ACC112 (cell line): ENCODE measurements around the gene CKAP4.

Source experiments
- H2AFZ ChIP-seq: fragments of 200-600 bp; sonication (generic); one replicate; pipeline ENCODE4 v1.6.0; 2017; ENCODE audit warnings: antibody characterized with exemption, low read length; ENCODE audit not compliant: unreplicated experiment
- H3K27ac ChIP-seq: fragments of 200-600 bp; sonication (generic); 2 replicates; pipeline ENCODE4 v1.5.1; 2014; ENCODE audit warnings: low read depth, mild to moderate bottlenecking, antibody characterized with exemption, low read length, moderate library complexity
- H3K27me3 ChIP-seq: fragments of 200-600 bp; sonication (generic); 2 replicates; pipeline ENCODE4 v1.6.1; 2014; ENCODE audit warnings: mild to moderate bottlenecking, antibody characterized with exemption, low read length, moderate library complexity, mixed read lengths; ENCODE audit not compliant: insufficient read depth
- H3K36me3 ChIP-seq: fragments of 200-600 bp; sonication (generic); 2 replicates; pipeline ENCODE4 v1.6.1; 2016; ENCODE audit warnings: mild to moderate bottlenecking, antibody characterized with exemption, low read length, moderate library complexity, mixed read lengths; ENCODE audit not compliant: insufficient read depth
- H3K4me1 ChIP-seq: fragments of 200-600 bp; sonication (generic); one replicate; pipeline ENCODE4 v1.6.1; 2016; ENCODE audit warnings: low read length, mixed read lengths; ENCODE audit not compliant: insufficient read depth, unreplicated experiment, control insufficient read depth
- H3K4me3 ChIP-seq: fragments of 200-600 bp; sonication (generic); 2 replicates; pipeline ENCODE4 v1.5.1; 2014; ENCODE audit warnings: mild to moderate bottlenecking, low read depth, low read length
- H3K79me2 ChIP-seq: fragments of 200-600 bp; sonication (generic); one replicate; pipeline ENCODE4 v1.6.0; 2016; ENCODE audit warnings: low read length; ENCODE audit not compliant: control insufficient read depth, unreplicated experiment, insufficient read depth

The CKAP4 gene

GRCh38 chr12:106274012-106274411, 26.2 kb upstream of the CKAP4 start:
- H3K27me3 ChIP-seq, result no peaks in the 10 kb centered on the region
- H3K4me1 ChIP-seq, result no peaks in the 10 kb centered on the region
- H3K79me2 ChIP-seq, result no peaks in the 10 kb centered on the region
- no peak overlapping the region for H3K27ac ChIP-seq
- no peaks in the 10 kb centered on the region for H3K36me3 ChIP-seq
- no peak overlapping the region for H2AFZ ChIP-seq
- H3K4me3 ChIP-seq, result no peak overlapping the region

- no peaks in the 10 kb centered on the region for H3K4me1 ChIP-seq
- H3K27ac ChIP-seq, result no peak overlapping the region
- no peak overlapping the region for H3K4me3 ChIP-seq
- H3K36me3 ChIP-seq, result no peaks in the 10 kb centered on the region
- H3K79me2 ChIP-seq, result no peaks in the 10 kb centered on the region
- no peak overlapping the region for H2AFZ ChIP-seq
- no peaks in the 10 kb centered on the region for H3K27me3 ChIP-seq
Observed at GRCh38 chr12:106273491-106273890, 25.7 kb upstream of the CKAP4 start.

- Histone ChIP-seq H3K4me1 (no peaks in the 10 kb centered on the region), H3K27ac (no peak overlapping the region), H2AFZ (no peak overlapping the region), H3K36me3 (no peaks in the 10 kb centered on the region), H3K27me3 (no peaks in the 10 kb centered on the region), H3K4me3 (no peak overlapping the region), H3K79me2 (no peaks in the 10 kb centered on the region)
Observed at GRCh38 chr12:106271575-106272505, 24.0 kb upstream of the CKAP4 start.

- Histone ChIP-seq H3K4me1 (no peaks in the 10 kb centered on the region), H2AFZ (no peak overlapping the region), H3K36me3 (no peaks in the 10 kb centered on the region), H3K27me3 (no peaks in the 10 kb centered on the region), H3K27ac (no peak overlapping the region), H3K79me2 (no peaks in the 10 kb centered on the region), H3K4me3 (no peak overlapping the region)
Observed at GRCh38 chr12:106269150-106269771, 21.4 kb upstream of the CKAP4 start.

- Histone ChIP-seq H3K4me3 (no peak overlapping the region), H3K36me3 (no peaks in the 10 kb centered on the region), H3K4me1 (no peaks in the 10 kb centered on the region), H3K27me3 (no peaks in the 10 kb centered on the region), H2AFZ (no peak overlapping the region), H3K79me2 (no peaks in the 10 kb centered on the region), H3K27ac (no peak overlapping the region)
Observed at GRCh38 chr12:106267535-106267934, 19.7 kb upstream of the CKAP4 start.

- Histone ChIP-seq H3K79me2 (no peaks in the 10 kb centered on the region), H3K36me3 (no peaks in the 10 kb centered on the region), H3K4me3 (no peak overlapping the region), H3K27me3 (no peaks in the 10 kb centered on the region), H3K4me1 (no peaks in the 10 kb centered on the region), H3K27ac (no peak overlapping the region), H2AFZ (no peak overlapping the region)
Observed at GRCh38 chr12:106265116-106265515, 17.3 kb upstream of the CKAP4 start.

- no peaks in the 10 kb centered on the region for H3K79me2 ChIP-seq
- H3K27me3 ChIP-seq, result no peaks in the 10 kb centered on the region
- H3K36me3 ChIP-seq, result no peaks in the 10 kb centered on the region
- H3K27ac ChIP-seq, result no peak overlapping the region
- H2AFZ ChIP-seq, result no peak overlapping the region
- no peaks in the 10 kb centered on the region for H3K4me1 ChIP-seq
- no peak overlapping the region for H3K4me3 ChIP-seq
Observed at GRCh38 chr12:106258935-106259334, 11.1 kb upstream of the CKAP4 start.

GRCh38 chr12:106258226-106258625, 10.4 kb upstream of the CKAP4 start:
- H3K27me3 ChIP-seq, result no peaks in the 10 kb centered on the region
- no peaks in the 10 kb centered on the region for H3K36me3 ChIP-seq
- H3K79me2 ChIP-seq, result no peaks in the 10 kb centered on the region

GRCh38 chr12:106256524-106256923, 8.7 kb upstream of the CKAP4 start:
- Histone ChIP-seq H2AFZ (no peak overlapping the region), H3K27ac (no peak overlapping the region), H3K4me3 (no peak overlapping the region), H3K4me1 (no peaks in the 10 kb centered on the region), H3K27me3 (no peaks in the 10 kb centered on the region), H3K36me3 (no peaks in the 10 kb centered on the region), H3K79me2 (no peaks in the 10 kb centered on the region)

More at GRCh38 chr12:106258226-106258625, 10.4 kb upstream of the CKAP4 start:
- no peak overlapping the region for H3K4me3 ChIP-seq
- no peak overlapping the region for H2AFZ ChIP-seq
- H3K4me1 ChIP-seq, result no peaks in the 10 kb centered on the region
- H3K27ac ChIP-seq, result no peak overlapping the region

GRCh38 chr12:106255952-106256351, 8.1 kb upstream of the CKAP4 start:
- no peak overlapping the region for H3K4me3 ChIP-seq
- H3K4me1 ChIP-seq, result no peaks in the 10 kb centered on the region
- no peaks in the 10 kb centered on the region for H3K36me3 ChIP-seq
- H3K27ac ChIP-seq, result no peak overlapping the region
- no peaks in the 10 kb centered on the region for H3K79me2 ChIP-seq
- H2AFZ ChIP-seq, result no peak overlapping the region
- no peaks in the 10 kb centered on the region for H3K27me3 ChIP-seq

GRCh38 chr12:106255493-106255892, 7.7 kb upstream of the CKAP4 start:
- H3K4me3 ChIP-seq, result no peak overlapping the region
- H3K36me3 ChIP-seq, result no peaks in the 10 kb centered on the region
- H3K4me1 ChIP-seq, result no peaks in the 10 kb centered on the region
- no peak overlapping the region for H2AFZ ChIP-seq
- H3K27me3 ChIP-seq, result no peaks in the 10 kb centered on the region
- no peak overlapping the region for H3K27ac ChIP-seq
- H3K79me2 ChIP-seq, result no peaks in the 10 kb centered on the region
